Measurements from ENCODE around the gene AMPH.

Gene AMPH

DNA sequence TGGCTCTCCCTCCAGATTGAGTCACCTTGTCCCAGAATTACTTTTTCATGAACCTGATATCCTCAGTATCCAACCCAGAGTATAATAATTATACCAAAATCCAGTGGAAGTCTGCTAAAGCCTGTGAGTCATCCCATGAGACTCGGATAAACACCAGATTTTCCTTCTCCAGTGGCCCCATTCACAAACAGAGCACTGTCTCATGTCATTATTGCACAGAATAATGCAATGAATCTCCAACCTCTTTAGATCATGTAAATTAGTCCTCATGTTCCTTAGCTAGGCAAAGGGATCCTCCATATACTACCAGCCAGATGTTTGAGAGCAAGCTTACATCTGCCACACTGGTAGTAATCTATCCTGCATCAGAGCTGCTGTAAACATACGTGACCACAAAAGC is 89.0 kb downstream of the AMPH start:
- DNase-seq (ENCODE audit: low read depth), result no peak

GRCh38 chr7:38541440-38541839 is 89.7 kb downstream of the AMPH start:
- DNase-seq (ENCODE audit: low read depth), result no peak

DNA sequence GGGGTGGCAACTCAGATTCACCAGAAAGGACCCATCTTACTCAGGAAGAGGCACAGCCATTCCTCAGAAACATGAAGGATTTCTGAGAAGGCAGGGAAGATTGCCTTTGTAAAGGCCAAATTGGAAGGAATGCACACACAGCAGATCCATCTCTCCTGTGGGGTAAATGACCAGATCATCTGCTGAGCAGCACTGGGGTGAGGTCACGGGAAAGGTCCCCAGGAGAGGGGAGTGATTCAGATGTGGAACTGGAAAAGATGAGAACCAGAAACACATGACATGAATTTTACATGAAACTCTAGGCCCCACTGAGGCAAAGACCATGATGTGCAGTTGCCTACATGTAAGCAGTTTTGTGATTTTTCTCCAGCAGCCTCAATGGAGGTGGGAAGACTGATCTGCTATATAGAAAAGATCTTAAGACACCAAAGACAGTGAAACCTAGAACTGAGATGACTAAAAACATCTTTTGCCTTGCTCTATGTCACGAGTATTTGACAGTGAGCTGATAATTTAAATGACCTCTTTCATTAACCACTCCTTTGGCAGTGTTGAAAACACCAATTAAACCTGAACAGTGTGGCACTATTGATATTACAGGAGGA is 91.6 kb downstream of the AMPH start:
- no peak for DNase-seq (ENCODE audit: low read depth)

- DNase-seq (ENCODE audit: low read depth), result no peak
These were observed 96.1 kb downstream of the AMPH start for GRCh38 chr7:38535073-38535472.

DNA sequence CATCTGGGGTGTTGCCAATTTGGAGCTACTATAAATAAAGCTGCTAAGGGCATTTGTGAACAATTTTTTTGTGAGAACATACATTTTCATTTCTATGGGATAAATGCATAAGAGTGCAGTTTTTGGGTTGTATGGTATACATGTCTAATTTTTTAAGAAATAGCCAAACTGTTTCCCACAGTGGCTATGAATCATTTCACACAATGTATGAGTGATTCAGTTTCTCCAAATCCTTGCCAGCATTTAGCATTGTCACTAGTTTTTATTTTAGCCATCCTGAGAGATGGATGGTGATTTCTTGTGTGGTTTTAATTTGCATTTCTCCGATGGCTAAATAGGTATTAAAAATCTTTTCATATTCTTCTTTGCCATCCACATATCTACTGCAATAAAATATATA is 105.3 kb downstream of the AMPH start:
- DNase-seq (ENCODE audit: low read depth), result no peak

GRCh38 chr7:38524786-38525185 is 106.4 kb downstream of the AMPH start:
- DNase-seq (ENCODE audit: low read depth), result no peak

- DNase-seq (ENCODE audit: low read depth), result no peak
These were observed 110.4 kb downstream of the AMPH start for GRCh38 chr7:38520741-38521140.

GRCh38 chr7:38518541-38518940 is 112.6 kb downstream of the AMPH start:
- DNase-seq (ENCODE audit: low read depth), result peak; percentile 14

DNA sequence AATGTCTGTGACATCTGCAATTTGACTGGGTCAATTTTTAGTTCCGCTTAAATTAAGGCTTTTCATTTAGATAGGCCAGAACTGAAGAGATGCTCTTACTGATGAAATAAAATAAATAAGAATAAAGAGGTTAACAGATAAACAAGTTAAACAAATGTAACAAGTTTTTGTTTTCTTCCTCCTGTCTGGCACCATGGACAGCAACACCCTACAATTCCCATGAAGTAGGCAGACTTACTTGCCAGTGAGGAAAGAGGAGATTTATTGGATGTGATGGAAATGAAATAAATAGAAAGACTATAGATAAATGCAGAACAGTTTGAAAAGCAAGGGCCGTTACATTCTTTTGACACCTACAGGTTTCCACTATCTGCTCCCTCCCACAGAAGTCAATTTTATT is 118.5 kb downstream of the AMPH start:
- no peak for DNase-seq (ENCODE audit: low read depth)

GRCh38 chr7:38512291-38512690 is 118.9 kb downstream of the AMPH start:
- DNase-seq (ENCODE audit: low read depth), result no peak

DNA sequence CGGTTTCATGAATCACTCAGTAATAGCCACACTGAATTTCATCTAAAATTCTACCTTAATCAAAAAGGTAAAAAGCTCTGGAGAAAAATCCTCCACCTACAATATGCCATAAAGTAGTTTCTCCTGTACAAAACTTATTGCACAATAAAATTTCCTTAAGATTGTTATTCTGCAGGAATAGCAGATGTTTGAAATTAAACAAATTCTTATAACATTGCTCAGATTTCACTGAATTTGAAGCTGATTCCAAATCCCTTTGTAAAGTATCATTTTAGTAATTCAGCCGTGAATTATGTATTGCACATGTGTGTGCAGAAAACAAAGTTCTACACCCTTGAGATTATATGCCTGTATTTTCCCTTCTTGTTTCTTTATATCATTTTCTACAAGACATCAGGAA is 123.8 kb downstream of the AMPH start:
- DNase-seq (ENCODE audit: low read depth), result no peak

- peak; percentile 46 for DNase-seq (ENCODE audit: low read depth)
These were observed 124.4 kb downstream of the AMPH start for GRCh38 chr7:38506756-38507155.

GRCh38 chr7:38506004-38506403 is 125.2 kb downstream of the AMPH start:
- DNase-seq (ENCODE audit: low read depth), result no peak

DNA sequence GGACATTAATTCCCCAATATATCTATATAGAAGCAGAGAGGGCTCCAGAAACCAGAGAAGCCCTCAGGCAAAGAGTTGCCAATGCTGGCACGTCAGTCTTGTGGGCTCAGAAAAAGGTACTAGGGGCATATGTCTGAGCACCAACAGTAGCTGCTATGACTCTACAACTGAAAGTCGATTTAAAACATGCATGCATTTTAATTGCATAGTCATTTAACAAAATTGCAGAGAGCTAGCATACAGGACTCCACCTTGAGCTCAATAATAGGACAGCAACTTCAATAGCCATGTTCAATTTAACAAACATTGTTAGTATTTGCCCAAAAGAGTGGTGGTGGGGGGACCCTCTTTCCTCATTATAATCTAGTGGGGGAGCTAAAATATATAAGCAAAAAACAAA is 126.5 kb downstream of the AMPH start:
- no peak for DNase-seq (ENCODE audit: low read depth)

DNA sequence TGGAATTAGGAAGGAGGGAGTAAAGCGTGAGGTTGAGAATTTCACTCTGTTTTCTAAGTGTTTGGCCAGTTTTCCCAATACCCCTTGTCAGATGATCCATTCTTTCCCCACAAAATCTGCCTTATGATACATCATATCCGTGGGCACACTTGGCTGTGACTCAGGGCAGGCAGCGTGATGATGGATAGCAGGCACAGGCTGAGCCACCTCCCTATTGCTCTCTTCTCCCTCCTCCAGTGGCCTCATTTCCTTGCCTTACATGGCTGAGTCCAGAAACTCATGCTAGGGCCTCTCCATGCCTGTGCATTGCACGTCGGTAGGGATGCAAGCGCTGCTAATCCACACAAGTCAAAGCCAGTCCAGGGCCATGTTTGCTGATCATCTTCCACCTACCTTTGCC is 128.3 kb downstream of the AMPH start:
- DNase-seq (ENCODE audit: low read depth), result no peak

GRCh38 chr7:38502289-38502688 is 128.9 kb downstream of the AMPH start:
- DNase-seq (ENCODE audit: low read depth), result no peak

DNA sequence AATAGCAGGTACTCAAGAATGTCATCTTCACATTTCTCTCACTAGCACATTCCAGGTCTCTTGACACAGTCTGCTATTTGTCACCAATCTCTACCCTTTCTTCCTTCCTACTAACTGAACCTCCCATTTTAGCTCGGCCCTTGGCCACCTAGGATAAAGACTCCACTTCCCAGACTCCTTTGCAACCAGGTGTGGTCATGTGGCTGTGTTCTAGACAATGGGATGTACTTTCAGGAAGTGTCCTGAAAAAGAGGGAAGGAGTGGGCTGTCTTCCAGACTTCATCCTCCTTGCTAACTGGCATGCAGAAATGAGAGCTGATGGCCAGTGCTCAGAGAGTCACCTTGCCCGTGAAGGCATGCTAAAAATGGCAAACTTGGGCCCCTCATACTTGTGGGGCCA is 139.2 kb downstream of the AMPH start:
- DNase-seq (ENCODE audit: low read depth), result no peak

GRCh38 chr7:38482521-38482920 is 148.7 kb downstream of the AMPH start:
- DNase-seq (ENCODE audit: low read depth), result no peak

DNA sequence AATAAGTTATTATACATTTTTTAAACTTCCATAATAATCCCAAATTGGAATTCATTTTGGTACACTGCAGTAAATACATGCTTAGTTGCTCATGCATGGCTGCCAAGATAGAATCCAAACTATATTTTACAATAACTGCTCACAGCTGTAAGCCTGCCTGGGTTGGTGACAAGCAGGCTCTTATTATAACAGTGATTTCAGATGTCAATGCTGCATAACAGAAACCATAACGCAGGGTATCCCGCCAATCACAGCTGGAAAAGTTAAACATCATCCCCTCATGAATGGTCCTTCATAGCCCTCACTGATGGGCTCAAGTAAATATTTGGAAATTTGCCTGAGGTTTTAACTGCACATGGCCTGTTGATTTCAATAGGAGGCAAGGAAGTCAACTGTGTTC is 149.8 kb downstream of the AMPH start:
- DNase-seq (ENCODE audit: low read depth), result no peak

GRCh38 chr7:38478404-38478803 is 152.8 kb downstream of the AMPH start:
- DNase-seq (ENCODE audit: low read depth), result no peak

DNA sequence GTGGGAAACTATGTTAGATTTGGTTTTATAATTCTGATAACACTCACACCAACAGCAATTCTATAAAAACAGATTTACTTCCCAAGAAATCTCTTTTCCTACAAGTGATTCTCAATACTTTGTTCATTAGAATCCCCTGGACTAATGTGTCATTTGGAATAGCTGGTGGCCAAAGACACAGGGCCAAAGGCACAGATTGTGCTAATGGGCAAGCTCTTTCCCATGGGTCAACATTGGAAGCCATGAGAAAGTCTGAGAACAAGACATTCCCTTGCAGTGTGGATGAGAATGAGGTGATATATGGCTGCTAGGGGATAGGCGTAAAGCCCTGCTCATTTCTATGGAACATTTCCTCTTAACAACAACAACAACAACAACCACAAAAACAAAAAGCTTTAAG is 153.8 kb downstream of the AMPH start:
- no peak for DNase-seq (ENCODE audit: low read depth)

DNA sequence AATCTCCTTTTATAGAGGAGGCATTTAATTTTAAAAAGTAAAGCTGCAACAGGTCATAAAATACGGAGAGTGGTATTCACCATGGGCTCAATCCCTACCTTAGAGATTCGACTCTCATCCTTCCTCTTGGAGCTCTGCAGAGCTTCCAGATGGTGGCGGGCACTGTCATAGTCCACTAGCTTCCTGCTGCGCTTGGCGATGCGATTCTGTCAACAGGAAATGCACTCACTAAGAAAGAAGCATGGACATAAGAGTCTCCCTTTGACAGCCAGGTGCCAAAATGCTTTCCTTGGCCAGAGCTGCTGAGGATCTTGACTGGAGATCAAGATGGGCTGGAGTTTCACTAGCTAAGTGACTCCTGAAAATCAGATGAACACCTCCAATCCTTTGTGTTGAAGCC is 154.4 kb downstream of the AMPH start:
- no peak for DNase-seq (ENCODE audit: low read depth)

DNA sequence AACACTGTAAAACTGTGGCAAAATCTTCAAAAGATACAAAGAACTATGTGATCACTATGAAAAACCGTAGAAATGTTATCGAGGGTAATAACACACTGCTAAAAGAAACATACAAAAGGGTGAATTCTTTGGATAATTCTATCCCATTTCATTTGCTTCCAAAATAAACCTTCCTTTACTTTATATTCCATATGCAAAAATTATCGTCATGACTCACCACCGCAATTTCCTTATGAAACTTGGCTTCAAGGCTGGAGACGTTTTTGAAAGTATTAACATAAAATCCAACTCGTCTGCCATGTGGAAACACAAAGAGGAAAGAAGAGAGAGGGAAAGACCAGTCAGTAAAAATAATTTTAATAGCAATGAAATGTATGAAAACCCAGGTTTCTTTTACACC is 165.2 kb downstream of the AMPH start:
- DNase-seq (ENCODE audit: low read depth), result no peak

GRCh38 chr7:38463277-38464225 is 167.6 kb downstream of the AMPH start:
- peak; percentile 42 for DNase-seq (ENCODE audit: low read depth)

Measured in stromal cell of bone marrow (primary cell).